ENCODE results near the gene SGCG.
"Not testable (repeated sequence)": the region's sequence is repeated elsewhere in the genome, so short reads cannot be mapped to it uniquely, and the experiment has no call there.

SGCG gene

DNA sequence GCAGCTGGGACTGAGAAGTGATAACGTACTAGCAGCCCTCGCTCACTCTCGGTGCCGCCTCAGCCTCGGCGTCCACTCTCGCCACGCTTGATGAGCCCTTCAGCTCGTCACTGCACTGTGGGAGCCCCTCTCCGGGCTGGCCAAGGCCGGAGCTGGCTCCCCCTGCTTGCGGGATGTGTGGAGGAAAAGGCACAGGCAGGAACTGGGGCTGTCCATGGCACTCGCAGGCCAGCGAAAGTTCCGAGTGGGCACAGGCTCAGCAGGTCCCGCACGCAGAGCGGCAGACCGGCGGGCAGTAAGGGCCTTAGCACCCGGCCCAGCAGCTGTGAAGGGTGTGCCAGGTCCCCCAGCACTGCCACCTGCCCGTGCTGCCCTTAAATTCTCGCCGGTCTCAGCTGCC, 38.8 kb upstream of the SGCG start:
- TF ChIP-seq ISL1 (CRISPR knock-in tag; IDR thresholded peaks at IDR 0.05) (no peak), ZFP3 (CRISPR knock-in tag; IDR thresholded peaks at IDR 0.05) (no peak)
- TF ChIP-seq, protein P1, sequence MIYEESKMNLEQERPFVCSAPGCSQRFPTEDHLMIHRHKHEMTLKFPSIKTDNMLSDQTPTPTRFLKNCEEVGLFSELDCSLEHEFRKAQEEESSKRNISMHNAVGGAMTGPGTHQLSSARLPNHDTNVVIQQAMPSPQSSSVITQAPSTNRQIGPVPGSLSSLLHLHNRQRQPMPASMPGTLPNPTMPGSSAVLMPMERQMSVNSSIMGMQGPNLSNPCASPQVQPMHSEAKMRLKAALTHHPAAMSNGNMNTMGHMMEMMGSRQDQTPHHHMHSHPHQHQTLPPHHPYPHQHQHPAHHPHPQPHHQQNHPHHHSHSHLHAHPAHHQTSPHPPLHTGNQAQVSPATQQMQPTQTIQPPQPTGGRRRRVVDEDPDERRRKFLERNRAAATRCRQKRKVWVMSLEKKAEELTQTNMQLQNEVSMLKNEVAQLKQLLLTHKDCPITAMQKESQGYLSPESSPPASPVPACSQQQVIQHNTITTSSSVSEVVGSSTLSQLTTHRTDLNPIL (CRISPR knock-in tag; IDR thresholded peaks at IDR 0.05; ENCODE audit: low read depth) = no peak
- TF ChIP-seq, protein P2, sequence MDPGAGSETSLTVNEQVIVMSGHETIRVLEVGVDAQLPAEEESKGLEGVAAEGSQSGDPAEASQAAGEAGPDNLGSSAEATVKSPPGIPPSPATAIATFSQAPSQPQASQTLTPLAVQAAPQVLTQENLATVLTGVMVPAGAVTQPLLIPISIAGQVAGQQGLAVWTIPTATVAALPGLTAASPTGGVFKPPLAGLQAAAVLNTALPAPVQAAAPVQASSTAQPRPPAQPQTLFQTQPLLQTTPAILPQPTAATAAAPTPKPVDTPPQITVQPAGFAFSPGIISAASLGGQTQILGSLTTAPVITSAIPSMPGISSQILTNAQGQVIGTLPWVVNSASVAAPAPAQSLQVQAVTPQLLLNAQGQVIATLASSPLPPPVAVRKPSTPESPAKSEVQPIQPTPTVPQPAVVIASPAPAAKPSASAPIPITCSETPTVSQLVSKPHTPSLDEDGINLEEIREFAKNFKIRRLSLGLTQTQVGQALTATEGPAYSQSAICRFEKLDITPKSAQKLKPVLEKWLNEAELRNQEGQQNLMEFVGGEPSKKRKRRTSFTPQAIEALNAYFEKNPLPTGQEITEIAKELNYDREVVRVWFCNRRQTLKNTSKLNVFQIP (CRISPR knock-in tag; IDR thresholded peaks at IDR 0.05; ENCODE audit: borderline replicate concordance, low read depth) = no peak
- ATAC-seq = no peak

DNA sequence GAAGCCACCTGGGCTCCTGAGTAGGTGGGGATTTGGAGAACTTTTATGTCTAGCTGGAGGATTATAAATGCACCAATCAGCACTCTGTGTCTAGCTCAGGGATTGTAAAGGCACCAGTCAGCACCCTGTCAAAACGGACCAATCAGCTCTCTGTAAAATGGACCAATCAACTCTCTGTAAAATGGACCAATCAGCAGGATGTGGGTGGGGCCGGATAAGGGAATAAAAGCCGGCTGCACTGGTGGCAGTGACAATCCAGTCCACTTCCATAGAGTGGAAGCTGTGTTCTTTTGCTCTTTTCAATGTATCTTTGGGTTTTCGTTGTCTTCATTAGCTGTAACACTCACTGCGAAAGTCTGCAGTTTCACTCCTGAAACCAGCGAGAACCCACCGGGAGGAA, 38.2 kb upstream of the SGCG start:
- ATAC-seq = not testable (repeated sequence)

DNA sequence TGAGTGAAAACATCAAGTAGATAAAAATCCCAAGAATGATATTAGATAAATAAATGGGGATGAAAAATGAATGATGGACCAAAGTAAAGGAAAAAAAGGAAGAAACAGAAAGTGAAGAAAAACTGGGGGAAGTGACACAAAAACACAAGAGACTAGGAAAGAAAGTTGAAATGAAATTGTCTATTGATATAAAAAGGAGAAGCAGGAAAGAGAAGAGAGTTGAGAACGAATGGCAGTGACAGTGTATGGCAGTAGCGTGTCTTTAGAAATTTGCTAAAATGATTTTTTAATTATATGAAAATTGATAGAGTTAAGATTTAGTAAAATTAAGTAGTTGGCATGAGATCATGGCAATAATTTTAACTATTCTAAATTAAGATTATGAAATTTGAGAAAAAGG, 36.3 kb upstream of the SGCG start:
- no peak for ATAC-seq
- TF ChIP-seq, protein P2 (CRISPR knock-in tag; IDR thresholded peaks at IDR 0.05; ENCODE audit: borderline replicate concordance, low read depth) = no peak
- TF ChIP-seq ISL1 (CRISPR knock-in tag; IDR thresholded peaks at IDR 0.05) (no peak), TCF4 (CRISPR knock-in tag; IDR thresholded peaks at IDR 0.05; ENCODE audit: borderline replicate concordance) (no peak), ZC3H10 (CRISPR knock-in tag; IDR thresholded peaks at IDR 0.05) (no peak), SNAI2 (CRISPR knock-in tag; IDR thresholded peaks at IDR 0.05) (no peak), ZNF8 (CRISPR knock-in tag; IDR thresholded peaks at IDR 0.05) (no peak), CSDC2 (CRISPR knock-in tag; IDR thresholded peaks at IDR 0.05) (no peak), OSR1 (CRISPR knock-in tag; IDR thresholded peaks at IDR 0.05) (no peak), PPARA (CRISPR knock-in tag; IDR thresholded peaks at IDR 0.05; ENCODE audit: borderline replicate concordance) (no peak), GLIS3 (CRISPR knock-in tag; IDR thresholded peaks at IDR 0.05) (no peak), TOX (CRISPR knock-in tag; IDR thresholded peaks at IDR 0.05; ENCODE audit: borderline replicate concordance) (no peak), ARNTL (CRISPR knock-in tag; IDR thresholded peaks at IDR 0.05; ENCODE audit: borderline replicate concordance, low read depth) (no peak), ESRRG (CRISPR knock-in tag; IDR thresholded peaks at IDR 0.05) (no peak), ZNF565 (CRISPR knock-in tag; conservative IDR thresholded peaks at IDR 0.05; ENCODE audit: low read depth) (no peak), ZNF70 (CRISPR knock-in tag; IDR thresholded peaks at IDR 0.05) (no peak)
- TF ChIP-seq, protein P3, sequence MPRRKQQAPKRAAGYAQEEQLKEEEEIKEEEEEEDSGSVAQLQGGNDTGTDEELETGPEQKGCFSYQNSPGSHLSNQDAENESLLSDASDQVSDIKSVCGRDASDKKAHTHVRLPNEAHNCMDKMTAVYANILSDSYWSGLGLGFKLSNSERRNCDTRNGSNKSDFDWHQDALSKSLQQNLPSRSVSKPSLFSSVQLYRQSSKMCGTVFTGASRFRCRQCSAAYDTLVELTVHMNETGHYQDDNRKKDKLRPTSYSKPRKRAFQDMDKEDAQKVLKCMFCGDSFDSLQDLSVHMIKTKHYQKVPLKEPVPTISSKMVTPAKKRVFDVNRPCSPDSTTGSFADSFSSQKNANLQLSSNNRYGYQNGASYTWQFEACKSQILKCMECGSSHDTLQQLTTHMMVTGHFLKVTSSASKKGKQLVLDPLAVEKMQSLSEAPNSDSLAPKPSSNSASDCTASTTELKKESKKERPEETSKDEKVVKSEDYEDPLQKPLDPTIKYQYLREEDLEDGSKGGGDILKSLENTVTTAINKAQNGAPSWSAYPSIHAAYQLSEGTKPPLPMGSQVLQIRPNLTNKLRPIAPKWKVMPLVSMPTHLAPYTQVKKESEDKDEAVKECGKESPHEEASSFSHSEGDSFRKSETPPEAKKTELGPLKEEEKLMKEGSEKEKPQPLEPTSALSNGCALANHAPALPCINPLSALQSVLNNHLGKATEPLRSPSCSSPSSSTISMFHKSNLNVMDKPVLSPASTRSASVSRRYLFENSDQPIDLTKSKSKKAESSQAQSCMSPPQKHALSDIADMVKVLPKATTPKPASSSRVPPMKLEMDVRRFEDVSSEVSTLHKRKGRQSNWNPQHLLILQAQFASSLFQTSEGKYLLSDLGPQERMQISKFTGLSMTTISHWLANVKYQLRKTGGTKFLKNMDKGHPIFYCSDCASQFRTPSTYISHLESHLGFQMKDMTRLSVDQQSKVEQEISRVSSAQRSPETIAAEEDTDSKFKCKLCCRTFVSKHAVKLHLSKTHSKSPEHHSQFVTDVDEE (CRISPR knock-in tag; IDR thresholded peaks at IDR 0.05) = no peak
- TF ChIP-seq, protein P1 (CRISPR knock-in tag; IDR thresholded peaks at IDR 0.05; ENCODE audit: low read depth) = no peak
- TF ChIP-seq, protein P4, sequence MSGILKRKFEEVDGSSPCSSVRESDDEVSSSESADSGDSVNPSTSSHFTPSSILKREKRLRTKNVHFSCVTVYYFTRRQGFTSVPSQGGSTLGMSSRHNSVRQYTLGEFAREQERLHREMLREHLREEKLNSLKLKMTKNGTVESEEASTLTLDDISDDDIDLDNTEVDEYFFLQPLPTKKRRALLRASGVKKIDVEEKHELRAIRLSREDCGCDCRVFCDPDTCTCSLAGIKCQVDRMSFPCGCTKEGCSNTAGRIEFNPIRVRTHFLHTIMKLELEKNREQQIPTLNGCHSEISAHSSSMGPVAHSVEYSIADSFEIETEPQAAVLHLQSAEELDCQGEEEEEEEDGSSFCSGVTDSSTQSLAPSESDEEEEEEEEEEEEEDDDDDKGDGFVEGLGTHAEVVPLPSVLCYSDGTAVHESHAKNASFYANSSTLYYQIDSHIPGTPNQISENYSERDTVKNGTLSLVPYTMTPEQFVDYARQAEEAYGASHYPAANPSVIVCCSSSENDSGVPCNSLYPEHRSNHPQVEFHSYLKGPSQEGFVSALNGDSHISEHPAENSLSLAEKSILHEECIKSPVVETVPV (CRISPR knock-in tag; IDR thresholded peaks at IDR 0.05) = no peak
